ENCODE data around the gene RHEBL1.

The RHEBL1 gene

DNA sequence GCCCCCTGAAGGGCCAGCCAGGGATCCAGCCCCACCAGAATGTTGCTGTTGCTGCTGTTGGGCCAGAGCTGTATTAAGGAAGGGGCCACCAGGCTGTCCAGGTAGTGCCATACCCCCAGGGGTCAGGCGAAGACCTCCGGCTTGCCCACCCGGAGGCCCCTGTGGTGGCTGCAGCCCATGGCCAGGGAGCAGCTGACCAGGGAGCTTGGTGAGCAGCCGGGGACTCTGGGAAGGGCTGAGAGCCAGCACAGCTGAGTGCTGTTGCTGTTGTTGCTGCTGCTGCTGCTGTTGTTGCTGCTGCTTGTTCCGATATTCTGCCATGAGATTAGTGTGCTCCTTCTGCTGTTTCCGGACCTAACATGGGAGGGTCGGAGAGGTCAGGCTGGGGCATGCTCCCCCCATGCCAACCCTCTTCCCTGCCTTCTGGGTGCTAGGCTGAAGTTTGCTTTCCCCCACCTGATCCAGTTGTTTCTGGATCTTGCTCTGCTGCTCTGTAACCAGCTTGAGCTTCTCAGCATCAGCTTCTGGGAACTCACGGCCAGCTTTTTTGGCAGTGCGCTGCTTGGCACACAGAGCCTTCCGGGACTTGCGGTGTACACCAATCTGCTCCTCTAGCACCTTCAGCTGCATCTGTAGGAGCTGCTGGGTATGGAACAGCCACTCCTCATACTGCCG lies 36.0 kb downstream of the RHEBL1 start:
- no peak for FAIRE-seq

DNA sequence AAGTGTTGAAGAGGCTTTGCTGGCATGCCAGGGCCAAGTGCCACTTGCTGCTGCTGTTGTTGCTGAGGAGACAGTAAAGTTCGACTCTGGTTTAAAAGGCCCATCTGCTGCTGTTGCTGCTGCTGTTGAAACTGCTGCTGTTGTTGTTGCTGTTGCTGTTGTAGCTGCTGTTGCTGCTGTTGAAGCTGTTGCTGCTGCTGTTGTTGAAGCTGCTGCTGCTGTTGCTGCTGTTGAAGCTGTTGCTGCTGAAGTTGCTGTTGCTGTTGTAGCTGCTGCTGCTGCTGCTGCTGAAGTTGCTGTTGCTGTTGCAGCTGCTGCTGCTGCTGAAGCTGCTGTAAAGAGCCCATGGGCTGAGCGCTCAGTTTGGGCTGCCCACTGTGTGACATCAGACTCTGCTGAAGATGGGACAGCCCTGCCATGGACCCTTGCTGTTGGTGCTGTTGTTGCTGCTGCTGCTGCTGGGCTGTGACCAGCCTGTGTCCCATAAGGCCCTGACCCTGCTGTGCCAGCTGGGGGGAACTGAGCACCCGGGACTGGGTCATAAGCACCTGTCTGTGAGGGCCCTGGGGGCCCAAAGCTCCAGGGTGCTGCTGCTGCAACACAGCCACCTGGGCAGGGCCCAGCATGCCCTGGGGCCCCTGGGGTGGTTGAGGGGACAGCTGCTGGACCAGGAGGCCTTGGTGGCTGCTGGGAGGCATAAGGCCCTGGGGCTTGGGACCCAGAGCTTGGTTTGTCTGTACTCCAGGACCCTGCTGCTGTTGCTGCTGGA lies 36.9 kb downstream of the RHEBL1 start:
- no peak for FAIRE-seq

DNA sequence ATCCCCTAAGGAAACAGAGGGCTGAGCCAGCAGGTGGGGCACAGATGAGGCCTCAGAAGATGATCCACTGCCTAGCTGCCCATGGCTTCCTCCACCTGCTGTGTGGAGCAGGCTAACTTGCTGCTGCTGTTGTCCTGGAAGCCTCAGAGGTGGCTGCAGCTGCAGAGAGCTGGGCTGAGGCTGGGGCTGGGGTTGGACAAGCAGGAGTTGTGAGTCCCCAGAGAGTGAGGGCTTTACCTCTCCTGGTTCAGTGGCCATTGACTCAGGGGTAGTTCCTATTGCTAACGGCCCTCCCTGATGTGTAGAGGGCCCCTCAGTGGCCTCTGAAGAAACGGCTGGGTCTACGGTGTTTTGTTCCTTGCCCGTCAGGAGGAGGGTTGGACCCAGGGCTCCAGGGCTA lies 37.5 kb downstream of the RHEBL1 start:
- FAIRE-seq = no peak

DNA sequence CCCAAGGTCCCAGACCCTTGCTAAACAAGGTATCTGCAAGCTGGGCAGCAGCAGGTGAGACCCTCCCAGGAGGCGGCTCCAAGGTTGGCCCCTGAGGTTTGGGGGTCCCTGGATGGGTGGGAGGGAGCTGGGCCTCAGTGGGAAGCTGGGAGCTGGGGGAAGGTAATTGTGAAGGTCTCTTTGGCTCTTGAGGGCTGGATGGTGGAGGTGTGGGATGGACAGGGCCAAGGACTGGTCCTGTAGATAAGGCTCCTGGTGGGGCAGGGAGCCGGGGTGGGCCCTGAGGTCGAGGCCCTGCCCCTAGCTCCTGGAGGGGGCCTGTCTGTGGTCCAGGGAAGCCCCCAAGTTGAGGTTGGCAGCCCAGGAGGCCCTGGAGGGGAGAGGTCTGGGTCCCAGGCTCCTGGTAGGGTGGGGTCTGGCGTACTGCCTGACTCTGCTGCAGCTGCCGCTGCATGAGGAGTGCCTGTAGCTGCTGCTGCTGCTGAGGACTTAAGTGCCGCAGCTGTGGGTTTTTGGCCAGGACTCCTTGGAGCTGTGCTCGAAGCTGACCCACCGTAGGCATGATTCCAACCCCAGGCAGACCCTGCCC lies 38.1 kb downstream of the RHEBL1 start:
- no peak for FAIRE-seq

DNA sequence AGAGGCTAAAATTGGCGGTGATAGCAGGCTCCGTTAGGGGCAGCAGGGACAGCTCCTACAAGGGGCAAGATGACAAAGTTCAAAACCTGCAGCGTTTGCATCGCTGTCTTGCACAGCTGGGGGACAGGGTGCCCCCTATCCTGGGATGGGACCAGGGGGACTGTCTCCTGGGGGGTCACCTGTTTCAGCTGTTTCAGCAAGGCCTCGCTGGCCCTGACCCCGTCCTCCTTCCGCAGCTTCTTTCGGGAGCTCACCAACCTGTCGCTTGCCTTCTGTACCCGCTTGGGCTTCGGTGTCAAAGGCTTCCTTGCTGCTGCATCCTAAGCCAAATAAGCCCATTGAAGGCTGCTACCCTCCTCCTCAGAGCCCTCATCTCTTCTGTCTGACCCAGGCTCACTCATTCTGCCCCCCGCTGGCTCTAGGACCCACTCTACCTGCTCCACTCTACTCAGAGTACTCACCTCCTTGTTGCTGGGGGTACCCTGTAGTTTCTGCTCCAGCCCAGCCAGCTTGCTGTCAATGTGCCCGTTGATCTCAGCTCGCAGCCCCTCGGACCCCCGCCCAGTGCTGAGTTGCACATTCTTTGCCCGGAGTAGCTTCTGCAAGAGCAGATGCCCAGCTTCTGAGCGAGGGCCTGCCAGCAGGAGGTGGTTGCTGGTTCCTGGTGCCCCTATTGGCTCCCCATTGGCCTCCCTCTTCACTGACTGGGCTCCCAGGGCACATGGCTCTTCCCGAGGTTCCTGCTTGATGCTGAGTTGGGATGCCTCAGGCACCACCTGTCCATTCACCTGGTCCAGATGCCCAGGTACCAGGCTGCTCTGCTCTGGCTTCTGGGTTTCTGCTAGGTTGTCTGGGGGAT lies 38.8 kb downstream of the RHEBL1 start:
- no peak for FAIRE-seq

DNA sequence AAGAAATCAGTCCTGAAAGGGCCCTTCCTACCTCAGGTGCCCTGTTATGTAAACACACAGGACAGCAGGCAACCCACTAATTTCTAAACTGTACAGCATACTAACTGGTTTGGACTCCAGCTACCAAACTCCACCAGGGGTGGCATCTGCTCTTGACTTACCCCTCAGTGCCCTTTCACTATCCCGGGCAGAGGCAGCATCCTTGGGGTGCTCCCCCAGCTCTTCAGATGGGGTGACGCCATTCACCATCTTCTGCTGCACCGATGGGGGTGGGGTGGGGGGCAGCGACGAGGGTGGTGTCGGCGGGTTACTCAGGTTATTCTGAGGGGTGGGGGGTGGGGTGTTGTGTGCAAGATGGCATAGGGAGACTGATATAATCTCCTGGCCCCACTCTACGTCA lies 39.7 kb downstream of the RHEBL1 start:
- no peak for FAIRE-seq

DNA sequence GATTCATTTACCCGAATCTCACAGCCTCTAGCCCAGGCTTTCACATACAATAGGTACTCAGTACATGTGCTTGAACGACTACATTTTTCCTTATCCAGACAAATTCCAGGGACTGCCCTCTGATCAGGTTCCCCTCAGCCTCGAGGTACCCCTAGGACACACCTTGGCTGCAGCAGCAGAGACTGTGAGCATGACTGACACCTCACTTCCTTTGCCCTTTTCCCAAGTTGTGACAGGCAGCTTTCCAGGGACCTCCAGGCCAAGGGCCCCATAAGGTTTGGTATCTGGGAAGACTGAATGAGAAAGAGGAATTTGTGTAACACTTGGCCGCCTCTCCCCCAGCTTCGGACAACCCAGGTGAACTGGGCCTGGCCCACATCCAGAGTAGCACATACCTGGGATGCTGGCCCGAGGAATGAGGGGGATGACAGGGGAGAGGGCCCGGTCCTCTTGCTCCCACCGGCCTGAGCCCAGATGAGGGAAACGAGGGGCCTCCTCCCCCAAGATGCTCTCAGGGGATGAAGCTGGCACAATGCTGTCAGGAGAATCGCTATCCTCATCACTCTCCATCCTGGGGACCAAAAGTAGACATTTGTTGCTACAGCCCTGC lies 41.0 kb downstream of the RHEBL1 start:
- FAIRE-seq = no peak

DNA sequence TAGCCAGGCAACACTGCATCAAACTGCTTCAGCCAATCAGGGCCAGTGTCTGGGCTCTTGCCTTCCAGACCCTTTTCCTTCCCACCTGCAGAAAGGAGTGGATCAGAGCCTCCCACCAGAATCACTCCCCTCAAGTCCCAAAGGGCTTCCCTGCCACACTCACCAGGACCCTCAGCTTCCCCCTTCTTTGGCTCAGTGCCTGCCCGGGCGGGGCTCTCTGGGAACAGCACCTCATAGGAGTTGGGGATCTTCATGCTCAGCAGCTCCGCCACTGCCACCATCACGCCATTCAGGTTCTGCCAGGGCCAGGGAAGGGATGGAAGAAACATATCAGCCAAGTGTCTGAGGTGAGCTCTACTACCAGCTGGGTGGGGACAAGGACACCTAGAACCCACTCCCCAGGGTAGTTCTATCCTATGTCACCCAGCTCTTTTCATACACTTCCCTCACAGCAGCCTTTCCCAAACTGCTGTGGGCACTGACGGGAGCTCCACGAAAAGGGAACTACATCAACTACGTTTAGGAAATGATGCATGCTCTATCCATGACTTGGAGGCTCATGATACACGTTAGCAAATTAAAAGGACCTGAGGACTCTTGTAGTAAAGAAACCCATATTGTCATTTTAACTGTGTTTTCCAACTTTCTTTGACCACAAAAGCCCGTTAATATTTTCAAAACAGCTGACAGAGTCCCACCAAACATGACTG lies 41.8 kb downstream of the RHEBL1 start:
- FAIRE-seq = no peak

DNA sequence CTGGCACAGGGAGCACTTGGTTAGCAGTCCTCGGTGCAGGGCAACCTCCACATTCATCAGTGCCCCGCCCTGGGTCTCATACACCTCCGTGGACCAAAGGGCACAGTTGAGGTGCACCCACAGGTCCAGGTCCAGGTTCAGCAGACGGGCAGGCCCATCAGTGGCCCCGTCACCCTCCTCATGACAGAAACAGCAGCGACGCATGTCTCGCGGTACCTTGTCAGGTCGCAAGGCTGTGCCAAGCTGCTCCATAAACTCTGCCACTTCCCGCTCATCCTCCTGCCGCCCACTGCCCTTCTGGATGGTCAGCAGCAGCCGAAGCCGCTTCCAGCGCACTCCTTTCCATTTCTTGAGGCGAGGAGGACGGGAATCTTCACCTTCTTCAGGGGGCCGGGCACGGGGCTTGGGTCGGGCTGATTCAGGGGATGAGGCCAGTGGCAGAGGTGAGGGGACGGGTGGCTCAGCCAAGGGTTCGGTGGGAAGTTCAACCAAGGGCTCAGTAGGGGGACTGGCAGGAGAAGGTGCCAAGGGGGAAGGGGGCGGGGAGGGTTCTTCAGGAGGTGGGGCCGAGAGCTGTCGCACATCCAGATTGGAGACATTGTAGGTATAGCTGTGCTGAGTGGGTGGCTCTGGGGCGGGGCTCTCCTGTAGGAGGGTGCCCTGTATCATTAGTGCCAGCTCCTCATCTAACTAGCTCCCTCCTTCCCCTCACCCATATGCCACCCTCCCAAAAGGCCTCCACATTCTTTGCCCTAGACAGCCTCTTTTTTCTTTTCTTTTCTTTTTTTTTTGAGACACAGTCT lies 42.9 kb downstream of the RHEBL1 start:
- FAIRE-seq = no peak

DNA sequence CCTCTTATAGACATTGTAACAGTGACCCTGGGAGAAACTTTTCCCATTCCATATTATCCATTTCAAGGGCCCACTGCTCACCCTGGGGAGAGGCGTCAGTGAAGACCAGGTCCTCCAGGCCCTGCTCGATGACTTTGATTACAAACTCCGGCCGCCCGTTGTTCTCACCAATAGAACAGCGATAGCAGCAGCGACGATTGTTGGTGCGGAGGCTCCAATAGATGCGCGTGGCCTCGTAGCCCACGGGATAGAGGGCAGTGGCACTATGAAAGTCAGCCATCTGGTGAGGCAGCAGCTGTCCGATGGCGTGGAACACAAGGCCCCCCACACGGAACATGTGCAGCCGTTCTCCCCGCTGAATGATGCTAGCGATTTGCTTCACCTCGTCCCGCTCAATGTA lies 43.7 kb downstream of the RHEBL1 start:
- no peak for FAIRE-seq

DNA sequence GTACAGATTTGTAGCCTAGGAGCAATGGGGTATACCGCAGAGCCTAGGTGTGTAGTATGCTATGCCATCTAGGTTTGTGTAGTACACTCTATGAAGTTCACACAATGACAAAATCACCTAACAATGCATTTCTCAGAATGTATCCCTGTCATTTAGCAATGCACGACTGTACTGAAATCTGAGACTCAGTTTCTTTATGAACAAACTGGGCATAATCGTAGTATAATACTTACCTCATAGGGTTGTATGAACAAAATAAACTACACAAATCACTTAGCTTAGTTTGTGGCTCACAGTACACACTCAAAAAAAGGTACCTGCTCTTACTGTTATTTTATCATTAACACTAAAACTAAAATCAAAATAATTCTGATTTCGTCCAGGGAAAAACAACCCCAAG lies 44.3 kb downstream of the RHEBL1 start:
- FAIRE-seq = no peak

DNA sequence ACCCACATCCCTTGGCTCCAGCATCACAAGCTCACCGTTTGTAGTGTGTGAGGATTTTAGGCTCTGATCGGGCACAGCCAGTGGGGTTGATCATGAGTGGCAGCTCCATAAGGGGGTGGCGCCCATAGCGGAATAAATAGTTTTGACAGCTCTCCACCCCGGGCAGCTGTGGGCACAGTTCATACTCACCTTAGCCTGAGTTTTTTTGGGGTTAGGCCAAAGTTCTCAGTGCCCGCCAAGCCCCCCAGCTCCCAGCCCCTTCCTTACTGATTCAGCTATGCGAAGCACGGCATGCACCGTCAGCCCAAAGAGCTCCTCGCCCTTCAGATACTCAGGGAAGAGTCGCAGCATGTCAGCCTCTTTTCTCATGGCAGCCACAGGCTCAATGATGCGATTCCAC lies 45.2 kb downstream of the RHEBL1 start:
- no peak for FAIRE-seq

DNA sequence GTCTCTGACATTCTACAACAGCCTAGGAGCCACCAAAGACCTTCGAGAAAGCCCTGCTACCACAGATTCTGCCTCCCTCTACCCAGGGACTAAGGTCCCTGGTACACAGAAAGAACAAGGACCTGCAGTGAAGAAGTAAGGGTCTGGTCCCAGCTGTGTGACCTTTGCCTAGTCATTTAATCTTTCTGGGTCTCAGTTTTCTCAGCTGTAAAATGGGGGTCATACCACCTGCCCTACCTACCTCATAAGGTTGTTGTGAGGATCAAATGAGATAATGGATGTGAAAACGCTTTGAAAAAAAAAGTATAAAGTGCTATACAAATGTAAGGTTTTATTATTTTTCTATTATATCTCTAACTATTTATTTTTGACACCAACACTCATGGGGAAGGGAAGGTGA lies 46.0 kb downstream of the RHEBL1 start:
- no peak for FAIRE-seq

DNA sequence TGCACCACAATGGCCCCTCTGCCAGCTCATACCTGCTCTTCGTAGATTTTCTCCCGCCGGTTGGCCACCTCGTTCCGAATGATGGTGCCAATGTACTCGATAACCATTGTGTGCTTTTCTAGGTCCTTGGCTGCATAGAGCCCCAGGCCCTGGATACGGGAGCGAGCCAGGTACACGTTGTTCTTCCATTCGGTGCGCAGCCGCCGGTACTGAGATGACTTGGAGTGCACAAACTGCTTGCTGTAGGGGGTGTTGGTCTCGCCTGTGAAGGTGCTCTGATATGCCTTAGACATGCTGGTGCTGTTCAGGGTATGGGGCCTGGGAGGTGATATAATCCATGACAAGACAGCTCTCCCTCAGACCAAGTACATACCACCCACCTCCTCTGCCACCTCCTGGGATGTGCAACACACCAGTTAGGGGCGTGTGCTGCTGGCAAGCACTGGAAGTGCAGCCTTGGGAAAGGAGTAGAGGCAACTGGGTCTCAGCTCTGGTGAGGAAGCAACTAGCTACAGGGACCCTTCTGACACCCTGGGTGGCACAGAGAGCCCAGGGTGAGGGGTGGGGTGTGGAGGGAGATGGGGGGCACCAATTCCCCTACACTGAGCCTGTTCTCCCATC lies 47.1 kb downstream of the RHEBL1 start:
- no peak for FAIRE-seq

DNA sequence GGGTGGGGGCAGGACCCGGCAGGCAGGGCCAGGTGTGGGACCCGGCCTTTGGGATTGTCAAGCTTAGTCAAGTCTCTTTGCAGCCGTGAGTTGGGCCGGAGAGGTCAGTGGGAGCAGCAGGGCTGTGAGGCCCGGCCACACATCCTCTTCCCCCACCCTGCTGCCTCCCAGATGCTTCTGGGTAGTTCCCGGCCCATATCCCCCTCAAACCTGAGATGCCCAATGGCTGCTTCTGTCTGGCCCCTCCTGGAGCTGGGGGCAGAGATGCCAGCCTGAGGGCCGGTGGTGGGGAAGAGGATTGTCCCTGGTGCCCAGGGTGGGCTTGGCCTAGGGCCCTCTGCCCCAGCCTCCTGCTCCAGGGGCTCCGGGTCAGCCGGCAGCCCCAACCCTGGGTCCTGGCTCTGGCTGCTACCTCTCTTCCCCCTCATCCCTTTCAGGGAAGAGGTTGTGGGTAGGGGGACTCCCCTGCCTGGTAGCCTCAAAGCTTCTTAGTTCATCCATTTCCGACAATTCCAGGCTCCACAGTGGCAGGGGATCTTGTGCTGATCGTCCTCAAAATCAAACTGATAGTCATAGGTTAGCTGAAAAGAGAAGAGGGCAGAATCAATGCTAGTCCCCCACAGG lies 48.4 kb downstream of the RHEBL1 start:
- no peak for FAIRE-seq

DNA sequence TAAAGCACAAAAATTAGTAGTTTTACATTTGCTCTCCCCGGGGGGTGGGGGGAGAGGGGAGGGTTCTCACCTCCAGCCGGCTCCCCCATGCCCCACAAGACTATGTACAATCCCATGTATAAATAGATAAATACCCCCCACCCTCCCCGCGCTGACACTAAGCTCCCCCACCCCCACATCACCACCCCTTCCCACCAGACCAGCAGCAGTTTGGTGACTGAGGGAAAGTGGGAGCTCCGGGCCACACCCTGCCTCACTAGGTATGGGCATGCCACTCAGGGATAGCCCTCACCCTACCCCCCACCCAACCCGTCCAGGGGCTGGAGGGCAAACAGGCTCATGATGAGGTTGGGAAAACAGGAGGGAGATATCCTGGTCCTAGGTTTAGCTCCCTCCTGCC lies 49.3 kb downstream of the RHEBL1 start:
- FAIRE-seq = no peak

DNA sequence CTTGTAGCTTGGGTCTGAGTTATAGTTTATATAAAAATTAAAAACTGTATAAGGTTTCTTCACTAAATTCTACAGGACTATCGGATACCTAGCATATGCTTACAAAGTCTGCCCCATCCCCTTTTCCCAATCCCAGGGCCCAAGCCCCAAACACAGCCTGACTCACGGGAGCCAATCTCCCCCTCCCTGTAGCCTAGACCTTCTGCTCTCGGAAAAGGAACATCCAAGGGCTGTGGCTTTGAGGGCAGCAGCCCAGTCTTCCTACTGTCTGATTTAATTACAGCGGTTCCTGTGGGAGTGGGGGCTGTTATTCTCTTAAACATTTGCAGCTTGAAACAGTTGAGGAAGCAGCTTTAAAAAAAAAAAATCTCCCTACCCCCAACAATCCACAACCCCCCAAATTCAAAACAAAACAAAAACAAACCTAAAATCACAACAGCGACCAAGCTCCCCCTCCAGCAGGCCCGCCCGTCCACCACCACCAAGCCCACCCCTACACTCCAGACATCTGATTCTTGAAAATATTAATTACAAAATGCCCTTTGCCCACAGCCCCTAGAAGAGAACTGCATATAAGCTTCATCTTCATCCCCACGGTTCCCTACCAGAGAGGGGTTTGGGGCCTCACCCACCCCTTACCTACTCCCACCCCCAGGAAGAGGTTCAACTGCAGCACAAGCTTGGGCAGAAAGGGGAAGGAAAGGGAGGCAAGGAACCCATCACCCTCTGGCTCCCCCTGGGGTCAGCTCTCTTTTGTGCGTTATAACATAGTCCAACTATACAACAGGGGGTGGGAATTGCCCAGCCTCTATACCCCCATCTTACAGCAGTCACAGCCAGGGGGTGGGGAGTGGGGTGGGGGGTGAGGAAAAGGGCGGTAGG lies 50.1 kb downstream of the RHEBL1 start:
- FAIRE-seq = no peak

DNA sequence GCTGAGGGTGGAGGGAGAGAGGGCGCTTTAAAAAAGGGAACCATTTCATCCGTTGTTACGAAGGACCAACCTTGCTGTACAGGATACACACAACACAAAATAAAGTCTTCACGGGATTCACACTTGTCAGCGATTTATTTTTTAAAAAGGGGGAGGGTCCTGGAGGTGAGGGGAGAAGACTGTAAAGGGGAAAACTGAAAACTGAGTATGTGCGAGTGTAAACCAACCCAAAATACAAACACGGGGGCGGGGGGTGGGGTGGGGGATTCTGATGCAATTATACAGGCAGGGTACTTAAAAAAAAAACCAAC lies 50.7 kb downstream of the RHEBL1 start:
- no peak for FAIRE-seq

DNA sequence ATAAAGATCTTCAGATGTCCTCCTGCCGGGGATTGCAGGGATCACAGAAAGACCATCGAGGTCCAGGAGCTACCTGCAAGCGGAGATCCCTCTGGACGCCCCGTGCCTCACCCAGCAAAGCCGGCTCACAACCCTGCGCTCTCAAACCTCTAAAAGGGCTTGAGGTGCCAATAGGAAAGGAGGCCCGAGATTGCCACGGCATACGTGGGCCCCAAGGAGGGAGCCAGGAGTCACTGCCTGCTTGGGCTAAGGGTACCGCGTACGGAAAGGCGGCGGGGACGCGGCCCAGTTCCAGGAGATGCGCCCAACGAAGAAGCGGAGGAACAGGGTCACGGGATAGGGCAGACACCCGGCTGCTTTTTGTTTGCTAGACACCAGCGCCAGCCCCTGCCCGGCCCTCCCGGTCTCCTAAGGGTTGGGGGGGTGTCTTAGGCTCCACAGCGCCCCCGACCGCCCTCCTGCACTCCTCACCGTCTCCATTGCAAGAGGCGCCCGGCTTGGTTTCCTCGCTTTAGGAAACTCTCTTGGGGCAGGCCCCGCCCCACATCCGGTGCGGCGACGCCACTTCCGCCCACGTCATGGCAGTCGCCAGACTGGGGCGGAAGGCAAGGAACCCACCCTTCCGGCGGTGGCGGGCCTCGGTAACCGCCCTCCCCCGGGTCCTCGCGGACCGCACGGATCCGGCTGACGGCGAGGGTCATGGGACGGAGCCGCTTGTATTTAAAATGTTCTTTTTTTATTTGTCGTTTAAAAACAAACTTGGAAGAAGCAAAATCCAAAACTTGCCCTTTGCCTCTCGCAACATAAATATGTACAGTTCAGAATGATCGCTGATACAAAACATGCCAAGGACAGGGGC lies 51.3 kb downstream of the RHEBL1 start, which contains the start of gene PRKAG1:
PRKAG1 (minus strand) TSS at position 516 of the 859 bp plus-strand sequence; CDS start at position 480, 36 bp downstream.
- FAIRE-seq = peak; percentile 85
